Upper lobe of right lung (tissue), 1 donor: Measurements from ENCODE around the gene DNAJB2. TPM values are rescaled to one million over a fixed set of nuclear protein-coding genes. Genes with fewer than 3 reads are reported as not detected.
A peak's percentile ranks its signal among the peaks of the same experiment; 100 is the strongest.

Experiments
- ATAC-seq: fragments of 200-7000 bp; cut with Tn5 transposase; one replicate; pipeline ENCODE4 v1.9.1; 2020; ENCODE audit warnings: mild to moderate bottlenecking, moderate library complexity
- DNase-seq: peaks from one replicate; pipeline ENCODE4 v3.0.0-alpha.2; 2020
- H3K27ac ChIP-seq: fragments of 200-600 bp; one replicate; pipeline ENCODE4 v1.8.0; 2022
- H3K27me3 ChIP-seq: fragments of 200-600 bp; one replicate; pipeline ENCODE4 v1.8.0; 2022; ENCODE audit warnings: mild to moderate bottlenecking
- H3K36me3 ChIP-seq: fragments of 200-600 bp; one replicate; pipeline ENCODE4 v1.8.0; 2022
- H3K4me1 ChIP-seq: fragments of 200-600 bp; one replicate; pipeline ENCODE4 v1.8.0; 2022
- H3K4me3 ChIP-seq: fragments of 200-600 bp; one replicate; pipeline ENCODE4 v1.8.0; 2022; ENCODE audit warnings: mild to moderate bottlenecking
- H3K9me3 ChIP-seq: fragments of 200-600 bp; one replicate; pipeline ENCODE4 v1.8.0; 2022
- CTCF ChIP-seq: fragments of 200-600 bp; IDR thresholded peaks from one replicate; pipeline ENCODE4 v1.8.0; 2022; ENCODE audit warnings: antibody characterized with exemption
- intact Hi-C: fragments of 100-400 bp; cut with DNase I; formaldehyde crosslinking; loops from one replicate; pipeline ENCODE4 v1.11.0; 2022
- total RNA-seq: library from RNA; stranded (reverse); fragmentation: NEBNext Ultra II Directional; extraction: Animal tissue kit (Norgen Biotek cat#: 25700); gene quantifications from one replicate; pipeline ENCODE4 v1.2.1, GENCODE V29; 2021
- donor health status: DM: no; HTN: yes; CAD: no; lungs with severe emphysema.

DNAJB2 gene
- total RNA-seq, 1 donor from 2014 or later = 79.4 TPM

GRCh38 chr2:219249203-219249980 is 29.8 kb upstream of the DNAJB2 start:
- no peak for TF ChIP-seq CTCF
- Histone ChIP-seq H3K36me3 (peaks cover 19% of the 10 kb centered on the region), H3K4me3 (peak overlapping the region; percentile 36), H3K4me1 (peaks cover 69% of the 10 kb centered on the region), H3K27ac (peak overlapping the region; percentile 91), H3K9me3 (no peaks in the 10 kb centered on the region), H3K27me3 (no peaks in the 10 kb centered on the region)
- peak; percentile 89 for DNase-seq
- ATAC-seq = peak; percentile 58
- intact Hi-C loops = no loop called here

GRCh38 chr2:219250049-219250781 is 29.0 kb upstream of the DNAJB2 start:
- no peak for TF ChIP-seq CTCF
- peak overlapping the region; percentile 91 for H3K27ac ChIP-seq
- intact Hi-C loops = no loop called here
- no peak for ATAC-seq
- H3K4me1 ChIP-seq = peaks cover 65% of the 10 kb centered on the region
- no peak for DNase-seq
- H3K36me3 ChIP-seq = peaks cover 19% of the 10 kb centered on the region
- H3K9me3 ChIP-seq = no peaks in the 10 kb centered on the region
- peak overlapping the region; percentile 36 for H3K4me3 ChIP-seq
- no peaks in the 10 kb centered on the region for H3K27me3 ChIP-seq

GRCh38 chr2:219251656-219252055 is 27.5 kb upstream of the DNAJB2 start:
- H3K9me3 ChIP-seq = no peaks in the 10 kb centered on the region
- H3K27me3 ChIP-seq = no peaks in the 10 kb centered on the region
- peaks cover 56% of the 10 kb centered on the region for H3K4me1 ChIP-seq
- H3K27ac ChIP-seq = peak overlapping the region; percentile 81
- H3K36me3 ChIP-seq = peaks cover 19% of the 10 kb centered on the region
- TF ChIP-seq CTCF = no peak
- intact Hi-C loops = no loop called here
- H3K4me3 ChIP-seq = peak overlapping the region; percentile 77
- DNase-seq (no peak), ATAC-seq (no peak)

- TF ChIP-seq CTCF = no peak
- H3K27me3 ChIP-seq = no peaks in the 10 kb centered on the region
- peaks cover 16% of the 10 kb centered on the region for H3K36me3 ChIP-seq
- peaks cover 51% of the 10 kb centered on the region for H3K4me1 ChIP-seq
- no peaks in the 10 kb centered on the region for H3K9me3 ChIP-seq
- intact Hi-C loops = no loop called here
- peak overlapping the region; percentile 77 for H3K4me3 ChIP-seq
- peak overlapping the region; percentile 81 for H3K27ac ChIP-seq
- DNase-seq (no peak), ATAC-seq (no peak)
These were observed 27.1 kb upstream of the DNAJB2 start for GRCh38 chr2:219252084-219252483.

- peaks cover 48% of the 10 kb centered on the region for H3K4me1 ChIP-seq
- peak overlapping the region; percentile 77 for H3K4me3 ChIP-seq
- intact Hi-C loops = no loop called here
- no peak for TF ChIP-seq CTCF
- H3K27me3 ChIP-seq = no peaks in the 10 kb centered on the region
- no peaks in the 10 kb centered on the region for H3K9me3 ChIP-seq
- ATAC-seq = no peak
- DNase-seq = no peak
- H3K36me3 ChIP-seq = peaks cover 12% of the 10 kb centered on the region
- H3K27ac ChIP-seq = peak overlapping the region; percentile 81
These were observed 26.6 kb upstream of the DNAJB2 start for GRCh38 chr2:219252570-219252899.
